Activated CD4-positive, CD25-positive, alpha-beta regulatory T cell (primary cell): ENCODE data around the gene DDX6.
"Not testable (repeated sequence)": the region's sequence is repeated elsewhere in the genome, so short reads cannot be mapped to it uniquely, and the experiment has no call there.

Experiments
- DNase-seq, 4 experiments: peaks; one replicate each; lab custom pipeline; 2025; lab: John Stamatoyannopoulos, UW

DDX6 gene

GRCh38 chr11:118790357-118791110, 430 bp downstream of the DDX6 start:
- peak; percentile 39 to 64 (median 55) for DNase-seq

GRCh38 chr11:118789501-118790356, 1.2 kb downstream of the DDX6 start:
- peak in 2 of 4 experiments; percentile 7 to 39 for DNase-seq

- no peak for DNase-seq
These were observed 4.3 kb downstream of the DDX6 start for GRCh38 chr11:118786657-118787056.

GRCh38 chr11:118785362-118785761, 5.6 kb downstream of the DDX6 start:
- no peak for DNase-seq

GRCh38 chr11:118783724-118784495, 7.1 kb downstream of the DDX6 start:
- DNase-seq: no peak

- not testable (repeated sequence) for DNase-seq
These were observed 7.6 kb downstream of the DDX6 start for GRCh38 chr11:118783324-118783723.

- DNase-seq: no peak
These were observed 12.1 kb downstream of the DDX6 start for GRCh38 chr11:118778898-118779297.

- DNase-seq: no peak
These were observed 16.9 kb downstream of the DDX6 start for GRCh38 chr11:118774032-118774431.

GRCh38 chr11:118771547-118772288, 19.2 kb downstream of the DDX6 start:
- no peak for DNase-seq

- DNase-seq: no peak
These were observed 22.3 kb downstream of the DDX6 start for GRCh38 chr11:118768690-118769089.

- no peak for DNase-seq
These were observed 24.9 kb downstream of the DDX6 start for GRCh38 chr11:118766035-118766434.

- not testable (repeated sequence) for DNase-seq
These were observed 25.8 kb downstream of the DDX6 start for GRCh38 chr11:118765095-118765691.

GRCh38 chr11:118763041-118763440, 27.9 kb downstream of the DDX6 start:
- DNase-seq: no peak

GRCh38 chr11:118761981-118762380, 29.0 kb downstream of the DDX6 start:
- DNase-seq: not testable (repeated sequence)

GRCh38 chr11:118757876-118758399, 33.0 kb downstream of the DDX6 start:
- DNase-seq: no peak

GRCh38 chr11:118752654-118753053, 38.3 kb downstream of the DDX6 start:
- DNase-seq: no peak

GRCh38 chr11:118749429-118749828, 41.5 kb downstream of the DDX6 start:
- DNase-seq: no peak

GRCh38 chr11:118748056-118748455, 42.9 kb downstream of the DDX6 start:
- DNase-seq: no peak

- DNase-seq: no peak
These were observed 43.9 kb downstream of the DDX6 start for GRCh38 chr11:118746988-118747585.

- DNase-seq: no peak
These were observed 46.9 kb downstream of the DDX6 start for GRCh38 chr11:118744046-118744445.

- DNase-seq: no peak
These were observed 48.7 kb downstream of the DDX6 start for GRCh38 chr11:118742304-118742703.
